ENCODE results near the gene UCHL5.

DNA sequence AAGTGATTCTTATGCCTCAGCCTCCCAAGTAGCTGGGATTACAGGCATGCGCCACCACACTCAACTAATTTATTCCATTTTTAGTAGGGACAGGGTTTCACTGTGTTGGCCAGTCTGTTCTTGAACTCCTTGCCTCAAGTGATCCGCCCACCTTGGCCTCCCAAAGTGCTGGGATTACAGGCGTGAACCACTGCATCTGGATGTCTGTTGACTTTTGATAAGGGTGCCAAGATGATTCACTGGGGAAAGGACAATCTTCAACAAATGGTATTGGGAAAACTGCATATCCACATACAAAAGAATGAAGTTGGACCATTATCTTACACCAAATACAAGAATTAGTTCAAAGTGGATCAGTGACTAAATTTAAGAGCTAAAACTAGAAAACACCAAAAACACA lies 20.0 kb upstream of the UCHL5 start:
- TF ChIP-seq, protein P1, sequence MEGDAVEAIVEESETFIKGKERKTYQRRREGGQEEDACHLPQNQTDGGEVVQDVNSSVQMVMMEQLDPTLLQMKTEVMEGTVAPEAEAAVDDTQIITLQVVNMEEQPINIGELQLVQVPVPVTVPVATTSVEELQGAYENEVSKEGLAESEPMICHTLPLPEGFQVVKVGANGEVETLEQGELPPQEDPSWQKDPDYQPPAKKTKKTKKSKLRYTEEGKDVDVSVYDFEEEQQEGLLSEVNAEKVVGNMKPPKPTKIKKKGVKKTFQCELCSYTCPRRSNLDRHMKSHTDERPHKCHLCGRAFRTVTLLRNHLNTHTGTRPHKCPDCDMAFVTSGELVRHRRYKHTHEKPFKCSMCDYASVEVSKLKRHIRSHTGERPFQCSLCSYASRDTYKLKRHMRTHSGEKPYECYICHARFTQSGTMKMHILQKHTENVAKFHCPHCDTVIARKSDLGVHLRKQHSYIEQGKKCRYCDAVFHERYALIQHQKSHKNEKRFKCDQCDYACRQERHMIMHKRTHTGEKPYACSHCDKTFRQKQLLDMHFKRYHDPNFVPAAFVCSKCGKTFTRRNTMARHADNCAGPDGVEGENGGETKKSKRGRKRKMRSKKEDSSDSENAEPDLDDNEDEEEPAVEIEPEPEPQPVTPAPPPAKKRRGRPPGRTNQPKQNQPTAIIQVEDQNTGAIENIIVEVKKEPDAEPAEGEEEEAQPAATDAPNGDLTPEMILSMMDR (IDR thresholded peaks at IDR 0.05) = no peak
- TF ChIP-seq ZFX (IDR thresholded peaks at IDR 0.05; ENCODE audit: borderline replicate concordance) = no peak
